Immature natural killer cell (primary cell): Measurements from ENCODE around the gene FUT7. TPM values are rescaled to one million over a fixed set of nuclear protein-coding genes. Genes with fewer than 3 reads are reported as not detected.

Experiments used
- DNase-seq, 3 donors: peaks; one replicate each; pipeline ENCODE4 v3.0.0; 2022; ENCODE audit warnings: mixed read lengths in 1 of 3
- H3K27ac Mint-ChIP-seq, 6 donors: one replicate each; pipeline ENCODE4 v1.8.0; 2020; ENCODE audit warnings: mixed read lengths in 6 of 6, mild to moderate bottlenecking in 5 of 6, inconsistent platforms in 4 of 6, moderate library complexity in 3 of 6
- H3K27me3 Mint-ChIP-seq, 3 donors: one replicate each; pipeline ENCODE4 v1.8.0; 2020 to 2021; ENCODE audit warnings: low read depth in 3 of 3, mild to moderate bottlenecking in 3 of 3, mixed read lengths in 3 of 3, moderate library complexity in 3 of 3, inconsistent platforms in 1 of 3
- H3K36me3 Mint-ChIP-seq, 3 donors: one replicate each; pipeline ENCODE4 v1.8.0; 2020; ENCODE audit warnings: mixed read lengths in 3 of 3, inconsistent platforms in 2 of 3, mild to moderate bottlenecking in 2 of 3
- H3K4me1 Mint-ChIP-seq, 2 donors: one replicate each; pipeline ENCODE4 v1.8.0; 2020; ENCODE audit warnings: inconsistent platforms in 2 of 2, mild to moderate bottlenecking in 2 of 2, mixed read lengths in 2 of 2, moderate library complexity in 1 of 2
- H3K4me3 Mint-ChIP-seq, 5 donors: one replicate each; pipeline ENCODE4 v1.8.0; 2020; ENCODE audit warnings: mild to moderate bottlenecking in 5 of 5, mixed read lengths in 5 of 5, inconsistent platforms in 3 of 5, moderate library complexity in 3 of 5
- H3K9me3 Mint-ChIP-seq, 6 donors: one replicate each; pipeline ENCODE4 v1.8.0; 2020; ENCODE audit warnings: mild to moderate bottlenecking in 6 of 6, mixed read lengths in 6 of 6, inconsistent platforms in 4 of 6, moderate library complexity in 3 of 6
- polyA plus RNA-seq, 3 donors: library from polyadenylated mRNA; unstranded; fragments of 300-500 nt; fragmentation: Illumina TruSeq; gene quantifications; one replicate each; pipeline ENCODE4 v1.2.3, GENCODE V29; 2021

Gene FUT7, protein sequence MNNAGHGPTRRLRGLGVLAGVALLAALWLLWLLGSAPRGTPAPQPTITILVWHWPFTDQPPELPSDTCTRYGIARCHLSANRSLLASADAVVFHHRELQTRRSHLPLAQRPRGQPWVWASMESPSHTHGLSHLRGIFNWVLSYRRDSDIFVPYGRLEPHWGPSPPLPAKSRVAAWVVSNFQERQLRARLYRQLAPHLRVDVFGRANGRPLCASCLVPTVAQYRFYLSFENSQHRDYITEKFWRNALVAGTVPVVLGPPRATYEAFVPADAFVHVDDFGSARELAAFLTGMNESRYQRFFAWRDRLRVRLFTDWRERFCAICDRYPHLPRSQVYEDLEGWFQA
- 10 to 100 TPM; 20.6 to 33.0 (median 25.6) TPM for polyA plus RNA-seq

DNA sequence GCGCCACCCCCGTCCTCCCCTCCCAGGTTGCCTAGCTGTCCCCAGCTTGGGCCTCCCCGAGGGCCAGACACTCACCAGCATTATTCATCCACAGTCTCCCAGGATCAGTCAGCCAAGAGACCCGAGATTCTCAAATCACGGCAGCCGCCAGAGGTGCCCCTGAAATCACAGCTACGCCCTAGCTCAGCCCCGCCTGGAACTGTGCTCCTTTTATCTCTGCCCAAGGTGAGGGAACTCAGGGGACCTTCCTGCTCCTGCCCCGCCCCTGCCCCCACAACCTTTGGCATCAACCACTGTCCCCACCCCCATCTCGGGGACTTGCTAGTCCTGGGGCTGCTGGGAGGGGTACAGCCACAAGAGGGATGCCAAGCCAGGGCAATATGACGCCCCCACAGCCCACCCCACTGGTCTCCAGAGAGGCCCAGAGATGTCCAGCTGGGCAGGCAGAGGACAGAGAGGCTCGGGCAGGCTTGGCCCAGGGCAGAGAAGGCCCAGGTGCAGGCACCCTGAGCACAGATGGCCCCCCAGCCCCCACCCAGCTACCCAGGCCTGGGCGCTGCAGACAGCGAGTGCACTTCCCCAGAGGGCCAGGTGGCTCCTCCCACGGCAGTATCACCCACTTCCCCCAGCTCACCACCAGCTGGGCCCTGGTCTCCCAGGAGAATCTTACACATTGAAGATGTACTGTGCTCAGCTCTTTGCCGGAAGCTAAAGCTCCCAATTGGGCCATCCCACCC lies at the start of gene FUT7:
FUT7 (minus strand) TSS at position 185 of the 737 bp plus-strand sequence; CDS start at position 88, 97 bp downstream.
- DNase-seq = peak in 1 of 3 donors; percentile 39
- no peaks in the 10 kb centered on the region for H3K36me3 Mint-ChIP-seq
- peak within 1 kb of the TSS; percentile 89 to 98 (median 94) for H3K27ac Mint-ChIP-seq
- H3K27me3 Mint-ChIP-seq = peaks cover 8 to 25% (median 16%) of the 10 kb centered on the region in 3 donors
- peaks cover 57 to 61% of the 10 kb centered on the region in 2 donors for H3K4me1 Mint-ChIP-seq
- no peaks in the 10 kb centered on the region for H3K9me3 Mint-ChIP-seq
- H3K4me3 Mint-ChIP-seq = peak within 1 kb of the TSS; percentile 88 to 91 (median 88)

DNA sequence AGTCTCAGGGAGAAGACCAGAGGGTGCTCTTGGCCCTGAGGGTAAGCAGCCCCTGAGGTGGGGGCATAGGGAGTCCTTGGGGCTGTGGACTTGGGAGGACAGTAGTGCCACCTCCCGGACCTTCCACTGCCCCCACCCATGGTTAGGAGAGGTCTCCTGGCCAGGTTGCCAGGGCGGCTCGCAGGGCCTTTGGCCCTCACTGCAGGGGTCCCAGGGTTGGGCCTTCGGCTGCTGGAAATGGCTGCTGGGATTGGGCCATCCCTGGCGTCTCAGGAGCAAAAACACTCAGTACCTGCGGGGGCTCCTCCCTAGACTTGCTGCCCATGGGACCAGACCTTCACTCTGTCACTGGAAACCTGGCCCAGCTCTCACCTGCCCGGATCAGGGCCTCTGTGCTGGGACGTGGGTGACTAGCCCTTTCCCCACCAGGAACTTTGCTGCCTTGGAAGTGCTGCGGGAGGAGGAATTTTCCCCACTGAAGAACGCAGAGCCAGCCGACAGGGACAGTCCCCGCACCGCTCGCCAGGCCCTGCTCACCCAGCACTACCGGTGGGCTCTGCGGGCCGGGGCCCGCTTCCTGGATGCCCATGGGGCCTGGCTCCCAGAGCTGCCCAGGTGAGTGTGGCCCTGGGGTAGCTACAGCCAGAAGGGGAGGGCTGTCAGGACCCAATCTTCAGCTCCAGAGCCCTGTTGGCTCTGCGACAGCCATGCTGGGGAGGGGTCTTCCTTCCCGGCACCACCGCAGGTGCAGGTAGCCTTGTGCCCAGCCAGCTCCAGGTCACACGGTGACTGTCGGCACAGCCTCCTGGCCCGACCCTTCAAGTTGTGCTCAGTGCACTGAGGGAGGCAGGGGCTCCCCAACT lies 48.6 kb upstream of the FUT7 start:
- H3K4me1 Mint-ChIP-seq = peaks cover 2 to 4% of the 10 kb centered on the region in 2 donors
- H3K27ac Mint-ChIP-seq = no peak overlapping the region
- H3K27me3 Mint-ChIP-seq = peaks cover 0 to 2% (median 0%) of the 10 kb centered on the region in 3 donors
- no peaks in the 10 kb centered on the region for H3K36me3 Mint-ChIP-seq
- H3K4me3 Mint-ChIP-seq = peak overlapping the region in 1 of 5 donors; percentile 38
- DNase-seq = no peak
- no peaks in the 10 kb centered on the region for H3K9me3 Mint-ChIP-seq

DNA sequence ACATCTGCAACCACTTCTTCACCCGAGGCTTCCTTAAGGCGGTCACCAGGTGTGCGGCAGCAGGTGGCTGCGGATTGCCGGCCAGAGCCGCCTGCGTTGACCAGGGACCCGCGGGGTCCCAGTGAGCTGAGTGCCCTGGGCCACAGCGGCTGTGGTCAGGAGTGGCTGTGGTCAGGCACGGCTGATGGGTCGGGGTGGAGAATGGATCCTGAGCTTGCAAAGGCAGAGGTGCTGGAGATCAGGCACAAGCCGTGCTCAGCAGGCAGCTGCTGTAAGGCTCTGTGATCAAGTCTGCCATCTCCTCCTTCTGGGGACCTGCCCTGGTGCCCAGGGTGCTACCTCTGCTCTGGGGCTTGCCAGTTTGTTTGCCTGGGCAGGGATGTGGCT lies 47.5 kb upstream of the FUT7 start:
- peak overlapping the region in 1 of 6 donors; percentile 50 for H3K27ac Mint-ChIP-seq
- DNase-seq = no peak
- H3K4me3 Mint-ChIP-seq = peak overlapping the region in 3 of 5 donors; percentile 32 to 44 (median 38)
- H3K36me3 Mint-ChIP-seq = no peaks in the 10 kb centered on the region
- H3K9me3 Mint-ChIP-seq = no peaks in the 10 kb centered on the region
- H3K4me1 Mint-ChIP-seq = peaks cover 0 to 3% of the 10 kb centered on the region in 2 donors
- no peaks in the 10 kb centered on the region for H3K27me3 Mint-ChIP-seq

DNA sequence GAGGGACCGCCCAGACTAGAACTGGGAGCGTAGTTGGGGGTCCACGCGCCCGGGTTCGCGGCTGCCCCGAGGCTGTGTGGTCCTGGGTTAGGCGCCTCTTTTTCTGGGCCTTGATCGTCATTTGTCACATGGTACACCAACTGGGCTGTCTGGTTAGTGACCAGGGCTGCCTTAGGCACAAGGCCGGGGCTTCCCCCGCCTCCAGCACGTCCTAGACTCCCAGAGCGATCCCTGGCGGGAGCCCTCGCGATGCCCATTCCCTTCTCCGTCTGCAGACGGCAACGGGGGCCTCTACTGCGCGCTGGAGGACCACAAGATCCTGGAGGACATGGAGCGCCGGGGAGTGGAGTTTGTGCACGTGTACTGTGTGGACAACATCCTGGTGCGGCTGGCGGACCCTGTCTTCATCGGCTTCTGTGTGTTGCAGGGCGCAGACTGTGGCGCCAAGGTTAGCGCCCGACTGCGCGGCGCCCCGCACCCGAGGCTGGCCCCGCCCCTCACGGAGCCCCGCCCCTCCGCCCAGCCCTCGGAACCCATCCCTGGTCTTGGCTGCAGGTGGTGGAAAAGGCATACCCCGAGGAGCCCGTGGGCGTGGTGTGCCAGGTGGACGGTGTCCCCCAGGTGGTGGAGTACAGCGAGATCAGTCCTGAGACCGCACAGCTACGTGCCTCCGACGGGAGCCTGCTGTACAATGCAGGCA lies 47.0 kb upstream of the FUT7 start:
- Mint-ChIP-seq H3K36me3 (no peaks in the 10 kb centered on the region), H3K27ac (no peak overlapping the region), H3K4me1 (peaks cover 0 to 3% of the 10 kb centered on the region in 2 donors)

DNA sequence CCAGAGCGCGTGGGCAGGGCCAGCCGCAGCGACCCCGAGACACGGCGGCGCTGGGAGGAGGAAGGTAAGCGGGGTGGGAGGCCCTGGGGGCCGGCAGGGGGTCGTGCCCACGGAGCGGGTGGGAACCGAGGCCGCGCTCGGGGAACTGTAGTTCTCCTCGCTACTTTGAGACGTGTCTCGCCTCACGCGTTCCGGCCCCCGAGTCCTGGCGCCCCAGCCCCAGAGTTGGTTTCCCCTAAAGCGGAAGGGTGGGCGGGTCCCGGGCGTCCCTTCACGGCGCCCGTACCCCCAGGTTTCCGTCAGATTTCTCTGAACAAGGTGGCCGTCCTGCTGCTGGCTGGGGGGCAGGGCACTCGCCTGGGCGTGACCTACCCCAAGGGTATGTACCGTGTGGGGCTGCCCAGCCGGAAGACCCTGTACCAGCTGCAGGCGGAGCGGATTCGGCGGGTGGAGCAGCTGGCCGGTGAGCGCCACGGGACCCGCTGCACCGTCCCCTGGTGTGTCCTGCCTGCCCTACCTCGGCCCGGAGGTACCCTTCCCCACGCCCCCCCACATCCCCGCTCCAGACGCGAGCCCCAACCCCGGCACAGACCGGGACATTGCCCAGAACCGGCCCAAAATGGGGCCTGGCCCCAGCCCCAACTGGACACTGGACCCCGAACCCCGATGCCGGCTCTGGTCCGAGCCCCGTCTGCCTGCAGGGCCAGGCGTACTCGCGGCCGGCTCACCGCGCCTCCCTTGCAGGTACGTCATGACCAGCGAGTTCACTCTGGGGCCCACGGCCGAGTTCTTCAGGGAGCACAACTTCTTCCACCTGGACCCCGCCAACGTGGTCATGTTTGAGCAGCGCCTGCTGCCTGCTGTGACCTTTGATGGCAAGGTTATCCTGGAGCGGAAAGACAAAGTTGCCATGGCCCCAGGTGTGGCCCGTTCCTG lies 46.1 kb upstream of the FUT7 start:
- Mint-ChIP-seq H3K27ac (peak overlapping the region in 1 of 6 donors; percentile 36), H3K4me3 (peak overlapping the region; percentile 69 to 78 (median 73)), H3K4me1 (peaks cover 0 to 4% of the 10 kb centered on the region in 2 donors), H3K27me3 (peaks cover 0 to 2% (median 0%) of the 10 kb centered on the region in 3 donors), H3K9me3 (no peaks in the 10 kb centered on the region), H3K36me3 (no peaks in the 10 kb centered on the region)
- DNase-seq = peak; percentile 34 to 43 (median 42)

More for the DNA sequence above, 47.0 kb upstream of the FUT7 start:
- Mint-ChIP-seq H3K4me3 (peak overlapping the region in 4 of 5 donors; percentile 30 to 56 (median 48)), H3K27me3 (no peaks in the 10 kb centered on the region), H3K9me3 (no peaks in the 10 kb centered on the region)
- no peak for DNase-seq

DNA sequence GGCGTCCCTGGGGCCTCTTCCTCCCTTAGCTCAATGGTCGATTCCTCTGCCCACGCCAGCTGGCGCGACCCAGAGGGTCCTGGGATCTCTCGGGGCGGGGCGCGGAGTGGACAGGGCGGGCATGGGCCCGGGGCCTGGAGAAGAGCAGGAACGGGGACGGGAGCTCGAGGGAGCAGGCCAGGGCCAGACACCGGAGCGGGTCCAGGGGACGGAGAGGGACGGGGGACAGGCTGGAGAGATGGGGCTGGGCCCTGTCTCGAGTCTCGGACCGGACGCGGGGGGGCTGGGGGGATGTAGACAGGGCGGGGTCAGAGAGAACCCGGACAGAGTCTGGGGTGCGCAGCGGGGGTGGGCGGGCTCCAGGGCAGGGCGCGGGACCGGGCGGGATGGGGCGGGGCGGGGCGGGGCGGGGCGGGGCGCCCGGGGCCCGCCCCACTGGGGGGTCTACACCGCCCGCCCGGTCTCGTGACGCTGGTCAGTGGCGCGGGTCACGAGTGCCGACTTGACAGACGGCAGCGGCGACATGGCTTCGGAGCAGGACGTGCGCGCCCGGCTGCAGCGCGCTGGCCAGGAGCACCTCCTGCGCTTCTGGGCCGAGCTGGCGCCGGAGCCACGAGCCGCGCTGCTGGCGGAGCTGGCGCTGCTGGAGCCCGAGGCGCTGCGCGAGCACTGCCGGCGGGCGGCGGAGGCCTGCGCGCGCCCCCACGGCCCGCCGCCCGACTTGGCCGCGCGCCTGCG lies 45.3 kb upstream of the FUT7 start, which contains the start of gene UAP1L1:
UAP1L1 (plus strand) TSS at position 508 of the 738 bp plus-strand sequence; CDS start at position 524, 16 bp downstream.
- H3K36me3 Mint-ChIP-seq = no peaks in the 10 kb centered on the region
- peaks cover 0 to 4% of the 10 kb centered on the region in 2 donors for H3K4me1 Mint-ChIP-seq
- DNase-seq = peak; percentile 61 to 67 (median 66)
- H3K27ac Mint-ChIP-seq = peak within 1 kb of the TSS in 3 of 6 donors; percentile 36 to 71 (median 67)
- peak within 1 kb of the TSS; percentile 69 to 78 (median 75) for H3K4me3 Mint-ChIP-seq
- no peaks in the 10 kb centered on the region for H3K9me3 Mint-ChIP-seq
- peaks cover 0 to 2% (median 0%) of the 10 kb centered on the region in 3 donors for H3K27me3 Mint-ChIP-seq

DNA sequence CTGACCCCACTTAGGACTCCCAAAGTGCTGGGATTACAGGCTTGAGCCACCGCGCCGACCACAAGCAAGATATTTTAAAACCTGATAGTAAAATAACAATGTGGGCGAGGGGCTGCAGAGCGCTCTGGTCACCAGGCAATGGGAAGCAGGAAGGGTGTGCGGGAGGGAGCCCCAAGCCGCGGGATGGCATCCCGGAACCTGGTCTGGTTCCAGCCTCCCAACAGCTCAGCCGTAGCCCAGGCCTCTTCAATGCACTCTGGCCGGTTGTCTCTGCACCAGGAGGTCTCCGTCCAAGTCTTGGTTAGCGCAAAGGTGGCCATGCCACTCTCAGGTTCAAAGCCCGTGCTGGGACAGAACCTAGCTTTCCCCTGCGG lies 44.7 kb upstream of the FUT7 start:
- Mint-ChIP-seq H3K27me3 (peaks cover 0 to 2% (median 0%) of the 10 kb centered on the region in 3 donors), H3K36me3 (no peaks in the 10 kb centered on the region), H3K4me1 (peaks cover 0 to 4% of the 10 kb centered on the region in 2 donors), H3K4me3 (peak overlapping the region; percentile 55 to 75 (median 66)), H3K9me3 (no peaks in the 10 kb centered on the region), H3K27ac (peak overlapping the region in 2 of 6 donors; percentile 67 to 71)
- DNase-seq = no peak

DNA sequence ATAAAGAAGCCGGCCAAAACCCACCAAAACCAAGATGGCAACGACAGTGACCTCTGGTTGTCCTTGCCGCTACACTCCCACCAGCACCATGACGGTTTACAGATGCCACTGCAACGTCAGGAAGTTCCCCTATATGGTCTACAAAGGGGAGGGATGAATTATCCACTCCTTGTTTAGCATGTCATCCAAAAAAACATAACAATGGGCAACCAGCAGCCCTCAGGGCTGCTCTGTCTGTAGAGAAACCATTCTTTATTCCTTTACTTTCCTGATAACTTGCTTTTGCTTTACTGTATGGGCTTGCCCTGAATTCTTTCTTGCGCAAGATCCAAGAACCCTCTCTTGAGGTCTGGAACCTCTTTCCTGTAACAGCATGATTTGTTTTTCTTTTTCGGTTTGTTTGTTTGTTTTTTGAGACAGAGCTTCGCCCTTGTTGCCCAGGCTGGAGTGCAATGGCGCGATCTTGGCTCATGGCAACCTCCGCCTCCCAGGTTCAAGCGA lies 43.4 kb upstream of the FUT7 start:
- Mint-ChIP-seq H3K27me3 (peaks cover 5 to 9% (median 5%) of the 10 kb centered on the region in 3 donors), H3K27ac (peak overlapping the region in 1 of 6 donors; percentile 57), H3K4me3 (peak overlapping the region in 2 of 5 donors; percentile 10 to 40), H3K36me3 (no peaks in the 10 kb centered on the region), H3K4me1 (peaks cover 11% of the 10 kb centered on the region in 2 donors), H3K9me3 (no peaks in the 10 kb centered on the region)
- DNase-seq = no peak

DNA sequence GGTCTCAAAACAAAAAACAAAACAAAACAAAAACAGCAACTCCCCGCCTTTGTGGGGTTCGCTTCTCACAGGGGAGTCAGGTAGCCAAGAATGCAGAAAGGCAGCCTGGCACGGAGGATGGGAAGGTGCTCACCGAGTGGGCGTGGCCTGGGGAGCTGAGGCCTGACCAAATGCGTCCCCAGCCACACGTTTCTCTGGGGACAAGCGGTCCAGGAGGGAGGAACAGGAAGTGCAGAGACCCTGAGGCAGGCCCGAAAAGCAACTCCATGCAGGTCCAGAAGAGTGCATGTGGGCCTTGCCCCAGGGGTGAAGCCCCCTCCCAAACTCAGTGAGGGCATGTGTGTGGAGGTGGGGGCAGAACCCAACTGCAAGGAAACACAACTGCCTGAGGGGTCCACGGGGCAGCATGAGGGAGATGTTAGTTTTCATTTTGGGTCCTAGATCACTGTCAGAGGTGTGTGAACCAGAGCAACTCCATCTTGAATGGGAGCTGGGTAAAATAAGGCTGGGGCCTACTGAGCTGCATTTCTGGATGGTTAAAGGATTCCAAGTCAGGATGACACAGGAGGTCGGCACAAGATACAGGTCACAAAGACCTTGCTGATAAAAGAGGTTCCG lies 42.9 kb upstream of the FUT7 start:
- H3K4me3 Mint-ChIP-seq = peak overlapping the region in 1 of 5 donors; percentile 46
- peaks cover 5 to 10% (median 5%) of the 10 kb centered on the region in 3 donors for H3K27me3 Mint-ChIP-seq
- no peaks in the 10 kb centered on the region for H3K9me3 Mint-ChIP-seq
- peak overlapping the region in 3 of 6 donors; percentile 57 to 69 (median 58) for H3K27ac Mint-ChIP-seq
- H3K4me1 Mint-ChIP-seq = peaks cover 9 to 11% of the 10 kb centered on the region in 2 donors
- no peak for DNase-seq
- H3K36me3 Mint-ChIP-seq = no peaks in the 10 kb centered on the region

DNA sequence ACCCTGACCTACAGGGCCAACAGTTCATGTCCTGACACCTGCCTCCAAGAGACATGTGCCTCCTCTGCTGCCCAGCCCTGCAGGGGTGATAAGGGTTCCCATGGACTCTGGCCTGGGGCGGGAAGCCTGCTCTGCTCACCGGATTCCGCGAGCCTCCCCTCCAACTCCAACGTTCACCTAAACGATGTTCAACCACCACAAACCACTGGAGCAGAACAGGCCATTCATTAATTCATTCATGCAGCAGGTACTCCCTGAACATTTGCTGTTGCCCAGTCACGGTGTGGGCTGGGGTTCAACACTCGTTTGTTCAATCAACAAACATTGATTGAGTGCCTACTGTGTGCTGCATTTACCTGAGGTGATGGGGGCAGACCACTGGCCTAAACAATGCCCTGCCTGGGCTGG lies 42.1 kb upstream of the FUT7 start:
- peak overlapping the region in 1 of 6 donors; percentile 56 for H3K27ac Mint-ChIP-seq
- H3K9me3 Mint-ChIP-seq = no peaks in the 10 kb centered on the region
- H3K4me3 Mint-ChIP-seq = no peak overlapping the region
- peaks cover 8 to 11% of the 10 kb centered on the region in 2 donors for H3K4me1 Mint-ChIP-seq
- peaks cover 5 to 10% (median 5%) of the 10 kb centered on the region in 3 donors for H3K27me3 Mint-ChIP-seq
- no peaks in the 10 kb centered on the region for H3K36me3 Mint-ChIP-seq
- DNase-seq = no peak

DNA sequence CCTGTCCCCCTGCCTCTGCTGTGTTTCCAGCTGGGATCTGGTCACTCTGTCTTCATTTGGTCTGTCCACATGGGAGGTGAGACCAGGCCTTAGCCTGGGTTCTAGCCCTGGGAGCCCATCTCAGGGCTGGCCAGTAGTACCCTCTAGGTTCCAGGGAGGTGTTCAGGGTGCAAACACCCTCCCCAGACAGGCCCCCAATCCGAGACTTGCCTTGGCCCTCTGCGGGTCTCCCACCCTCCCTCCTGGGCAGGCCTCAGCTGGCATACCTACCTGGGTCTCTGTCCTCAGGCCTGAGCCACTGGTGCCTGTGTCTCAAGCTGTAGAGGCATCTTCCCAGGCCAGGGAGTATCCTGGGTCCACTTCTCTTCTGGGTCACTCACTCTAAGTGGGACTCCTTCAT lies 39.4 kb upstream of the FUT7 start:
- peaks cover 12 to 15% of the 10 kb centered on the region in 2 donors for H3K4me1 Mint-ChIP-seq
- H3K9me3 Mint-ChIP-seq = no peaks in the 10 kb centered on the region
- peak overlapping the region in 5 of 6 donors; percentile 53 to 65 (median 53) for H3K27ac Mint-ChIP-seq
- peak overlapping the region; percentile 73 to 81 (median 76) for H3K4me3 Mint-ChIP-seq
- no peak for DNase-seq
- no peaks in the 10 kb centered on the region for H3K36me3 Mint-ChIP-seq
- H3K27me3 Mint-ChIP-seq = peaks cover 5 to 12% (median 5%) of the 10 kb centered on the region in 3 donors
